ENCODE data around the gene BIRC6. TPM values are rescaled to one million over a fixed set of nuclear protein-coding genes. Genes with fewer than 3 reads are reported as not detected.
"Not testable (repeated sequence)": the region's sequence is repeated elsewhere in the genome, so short reads cannot be mapped to it uniquely, and the experiment has no call there.

BIRC6 gene
- total RNA-seq = 10 to 100 TPM; 51.4 to 52.9 TPM

DNA sequence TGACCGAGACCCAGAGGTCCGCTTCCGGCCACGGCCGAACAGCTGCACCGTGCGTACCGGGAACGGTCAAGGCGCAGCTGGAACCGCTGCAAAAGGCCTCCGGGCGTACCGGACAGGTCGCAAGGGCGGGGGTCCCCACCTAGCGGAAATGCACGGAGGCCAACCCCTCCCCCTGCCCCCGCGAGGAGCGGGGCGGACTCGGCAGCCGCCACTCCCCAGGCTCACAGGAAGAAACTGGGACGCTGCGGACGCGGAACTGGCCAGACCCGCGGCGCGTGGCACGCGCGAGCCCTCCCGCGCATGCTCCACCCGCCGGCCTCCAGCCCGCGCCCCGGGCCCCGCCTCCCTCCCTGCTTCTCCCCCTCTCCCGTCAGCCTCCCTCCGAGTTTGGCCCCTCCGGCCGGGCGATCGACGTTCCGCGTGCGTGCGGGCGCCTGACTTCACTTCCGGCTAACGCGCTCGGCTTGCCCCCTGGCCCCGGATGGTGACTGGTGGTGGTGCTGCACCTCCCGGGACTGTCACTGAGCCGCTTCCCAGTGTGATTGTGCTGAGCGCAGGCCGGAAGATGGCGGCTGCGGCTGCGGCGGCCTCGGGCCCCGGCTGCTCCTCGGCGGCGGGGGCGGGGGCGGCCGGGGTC lies at the start of gene BIRC6:
TSS of gene BIRC6 (plus strand) at position 343 of the 637 bp plus-strand sequence. CDS start at position 482, 139 bp downstream.
- peak within 1 kb of the TSS; percentile 78 for H3K4me3 Mint-ChIP-seq
- intact Hi-C loops (cut with micrococcal nuclease) = loop anchor here (1.0 to 10.0 kb wide), 7 partner anchors 79 to 1238 kb away; partner anchors contain the start of genes FAM98A, SLC30A6, SPAST and YIPF4
- no peaks in the 10 kb centered on the region for H3K9me3 Mint-ChIP-seq
- H3K27me3 Mint-ChIP-seq (ENCODE audit: low read depth) = no peaks in the 10 kb centered on the region
- H3K4me1 Mint-ChIP-seq (ENCODE audit: low read depth) = peaks cover 29% of the 10 kb centered on the region
- CTCF ChIA-PET = no interaction called here
- H3K36me3 Mint-ChIP-seq (ENCODE audit: low read depth) = peaks cover 20% of the 10 kb centered on the region
- H3K27ac Mint-ChIP-seq = peak within 1 kb of the TSS; percentile 85
- DNase-seq = peak; percentile 97

DNA sequence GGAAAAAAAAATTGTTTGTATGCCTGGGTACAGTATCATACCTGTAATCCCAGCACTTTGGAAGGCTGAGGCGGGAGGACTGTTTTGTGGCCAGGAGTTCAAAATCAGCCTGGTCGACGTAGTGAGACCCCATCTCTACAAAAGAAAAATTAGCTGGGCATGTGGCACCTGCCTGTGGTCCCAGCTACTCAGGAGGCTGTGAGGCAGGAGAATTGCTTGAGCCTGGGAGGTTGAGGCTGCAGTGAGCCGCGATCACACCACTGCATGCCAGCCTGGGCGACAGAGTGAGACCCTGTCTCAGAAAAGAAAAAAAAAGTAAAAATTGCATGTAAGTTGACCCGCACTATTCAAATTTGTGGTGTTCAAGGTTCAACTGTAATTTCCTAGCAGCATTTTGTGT lies 46.2 kb upstream of the BIRC6 start:
- Mint-ChIP-seq H3K36me3 (ENCODE audit: low read depth) (peaks cover 4% of the 10 kb centered on the region), H3K4me1 (ENCODE audit: low read depth) (no peaks in the 10 kb centered on the region), H3K27ac (no peak overlapping the region), H3K4me3 (no peak overlapping the region), H3K9me3 (no peaks in the 10 kb centered on the region), H3K27me3 (ENCODE audit: low read depth) (no peaks in the 10 kb centered on the region)
- intact Hi-C loops (cut with micrococcal nuclease) = no loop called here
- CTCF ChIA-PET = no interaction called here
- no peak for DNase-seq

DNA sequence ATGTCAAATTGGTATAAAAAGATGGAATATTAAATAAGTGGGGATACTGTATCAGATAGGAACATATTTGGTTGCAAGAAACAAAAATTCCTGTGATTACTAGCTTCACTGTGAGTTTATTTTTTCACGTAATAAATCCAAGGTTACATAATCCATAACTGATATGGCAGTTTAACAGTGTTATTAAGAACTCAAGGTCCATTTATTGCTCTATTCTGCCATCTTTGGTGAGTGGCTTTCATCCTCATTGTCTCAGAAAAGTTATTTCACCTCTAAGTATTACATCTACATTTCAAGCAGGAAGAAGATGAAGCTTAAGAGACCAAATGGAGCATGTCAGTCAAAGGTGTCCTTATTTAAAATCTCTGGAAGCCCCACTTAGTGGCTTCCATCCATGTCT lies 41.9 kb upstream of the BIRC6 start:
- H3K4me1 Mint-ChIP-seq (ENCODE audit: low read depth) = no peaks in the 10 kb centered on the region
- no peaks in the 10 kb centered on the region for H3K27me3 Mint-ChIP-seq (ENCODE audit: low read depth)
- no peaks in the 10 kb centered on the region for H3K9me3 Mint-ChIP-seq
- CTCF ChIA-PET = interaction anchor here (0.7 kb wide), 1 partner anchor 173 kb away, joined by 3 read pairs; no protein-coding TSS in a partner anchor
- H3K36me3 Mint-ChIP-seq (ENCODE audit: low read depth) = no peaks in the 10 kb centered on the region
- DNase-seq = no peak
- H3K27ac Mint-ChIP-seq = no peak overlapping the region
- intact Hi-C loops (cut with micrococcal nuclease) = no loop called here
- H3K4me3 Mint-ChIP-seq = no peak overlapping the region

DNA sequence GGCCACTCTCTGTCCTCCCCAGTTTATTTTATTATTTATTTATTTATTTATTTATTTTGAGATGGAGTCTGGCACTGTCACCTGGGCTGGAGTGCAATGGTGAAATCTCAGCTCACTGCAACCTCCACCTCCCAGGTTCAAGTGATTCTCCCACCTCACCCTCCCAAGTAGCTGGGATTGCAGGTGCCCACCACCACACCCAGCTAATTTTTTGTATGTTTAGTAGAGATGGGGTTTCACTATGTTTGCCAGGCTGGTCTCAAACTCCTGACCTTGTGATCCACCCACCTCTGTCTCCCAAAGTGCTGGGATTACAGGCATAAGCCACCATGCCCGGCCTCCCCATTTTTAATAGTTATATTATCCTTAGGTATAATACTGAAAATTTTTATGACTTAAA lies 28.1 kb upstream of the BIRC6 start:
- H3K27me3 Mint-ChIP-seq (ENCODE audit: low read depth); DNase-seq; CTCF ChIA-PET; H3K4me3 Mint-ChIP-seq; H3K4me1 Mint-ChIP-seq (ENCODE audit: low read depth); H3K27ac Mint-ChIP-seq; H3K36me3 Mint-ChIP-seq (ENCODE audit: low read depth); H3K9me3 Mint-ChIP-seq: not testable (repeated sequence)
- intact Hi-C loops (cut with micrococcal nuclease) = loop anchor here (10.0 kb wide), 1 partner anchor 644 kb away; no protein-coding TSS in a partner anchor

- H3K4me1 Mint-ChIP-seq (ENCODE audit: low read depth); CTCF ChIA-PET; H3K27ac Mint-ChIP-seq; H3K9me3 Mint-ChIP-seq; H3K27me3 Mint-ChIP-seq (ENCODE audit: low read depth); H3K4me3 Mint-ChIP-seq; H3K36me3 Mint-ChIP-seq (ENCODE audit: low read depth); DNase-seq: not testable (repeated sequence)
- intact Hi-C loops (cut with micrococcal nuclease) = loop anchor here (10.0 kb wide), 1 partner anchor 645 kb away; no protein-coding TSS in a partner anchor
Observed at GRCh38 chr2:32329180-32329980, 27.4 kb upstream of the BIRC6 start.

- DNase-seq = no peak
- CTCF ChIA-PET = no interaction called here
- H3K4me1 Mint-ChIP-seq (ENCODE audit: low read depth) = no peaks in the 10 kb centered on the region
- intact Hi-C loops (cut with micrococcal nuclease) = no loop called here
- H3K9me3 Mint-ChIP-seq = no peaks in the 10 kb centered on the region
- H3K4me3 Mint-ChIP-seq = no peak overlapping the region
- no peak overlapping the region for H3K27ac Mint-ChIP-seq
- no peaks in the 10 kb centered on the region for H3K36me3 Mint-ChIP-seq (ENCODE audit: low read depth)
- no peaks in the 10 kb centered on the region for H3K27me3 Mint-ChIP-seq (ENCODE audit: low read depth)
Observed at GRCh38 chr2:32330136-32330535, 26.7 kb upstream of the BIRC6 start.

GRCh38 chr2:32342801-32343200 lies 14.0 kb upstream of the BIRC6 start:
- Mint-ChIP-seq H3K27me3 (ENCODE audit: low read depth) (no peaks in the 10 kb centered on the region), H3K9me3 (no peaks in the 10 kb centered on the region), H3K4me3 (no peak overlapping the region), H3K27ac (no peak overlapping the region), H3K4me1 (ENCODE audit: low read depth) (no peaks in the 10 kb centered on the region), H3K36me3 (ENCODE audit: low read depth) (no peaks in the 10 kb centered on the region)
- intact Hi-C loops (cut with micrococcal nuclease) = no loop called here
- CTCF ChIA-PET = no interaction called here
- no peak for DNase-seq

- not testable (repeated sequence) for H3K27me3 Mint-ChIP-seq (ENCODE audit: low read depth); H3K4me3 Mint-ChIP-seq; H3K36me3 Mint-ChIP-seq (ENCODE audit: low read depth); DNase-seq; H3K27ac Mint-ChIP-seq; H3K4me1 Mint-ChIP-seq (ENCODE audit: low read depth); H3K9me3 Mint-ChIP-seq
- CTCF ChIA-PET = interaction anchor here (0.6 kb wide), 1 partner anchor 22 kb away, joined by 3 read pairs; no protein-coding TSS in a partner anchor
- intact Hi-C loops (cut with micrococcal nuclease) = loop anchor here (10.0 kb wide), 1 partner anchor 1244 kb away; the partner anchor contains the start of gene FAM98A
Observed at GRCh38 chr2:32350797-32351196, 6.0 kb upstream of the BIRC6 start.

DNA sequence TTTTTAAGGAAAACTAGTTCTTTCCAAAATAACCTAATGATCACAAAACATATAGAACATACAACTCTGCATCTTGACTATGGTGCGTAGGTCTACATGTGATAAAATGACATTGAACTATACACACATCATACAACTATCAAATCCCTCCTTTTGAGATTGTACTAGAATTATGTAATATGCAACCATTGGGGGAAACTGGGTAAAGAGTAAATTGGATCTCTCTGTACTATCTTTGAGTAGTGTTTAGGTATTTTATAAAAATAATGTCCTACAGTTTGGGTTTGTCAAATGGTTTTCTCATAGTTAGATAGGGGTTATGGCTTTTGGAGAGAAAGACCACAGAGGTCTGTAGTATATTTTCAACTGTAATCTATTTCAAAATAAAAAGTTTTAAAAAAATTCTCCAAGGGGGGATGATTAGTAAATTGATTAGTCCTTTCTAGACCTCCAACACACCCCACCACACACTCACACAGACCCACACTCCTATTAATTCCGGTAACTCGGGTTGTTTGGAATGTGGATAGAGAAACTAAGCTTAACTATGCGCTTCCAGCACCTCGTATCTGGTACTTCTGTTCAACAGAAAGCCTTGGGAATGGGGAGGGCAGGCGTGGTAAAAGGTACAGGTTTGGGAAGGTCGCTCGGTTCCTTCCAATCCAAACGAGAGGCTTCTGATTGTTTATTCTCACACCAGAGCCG lies 695 bp upstream of the BIRC6 start:
- Mint-ChIP-seq H3K36me3 (ENCODE audit: low read depth) (peaks cover 13% of the 10 kb centered on the region), H3K9me3 (no peaks in the 10 kb centered on the region), H3K4me1 (ENCODE audit: low read depth) (peaks cover 23% of the 10 kb centered on the region), H3K27ac (peak overlapping the region; percentile 68), H3K27me3 (ENCODE audit: low read depth) (no peaks in the 10 kb centered on the region), H3K4me3 (peak overlapping the region; percentile 78)
- DNase-seq = no peak
- intact Hi-C loops (cut with micrococcal nuclease) = loop anchor here (2.0 to 10.0 kb wide), 3 partner anchors 236 to 1239 kb away; partner anchors contain the start of gene FAM98A
- CTCF ChIA-PET = no interaction called here

- CTCF ChIA-PET = no interaction called here
- no peaks in the 10 kb centered on the region for H3K27me3 Mint-ChIP-seq (ENCODE audit: low read depth)
- H3K4me1 Mint-ChIP-seq (ENCODE audit: low read depth) = peaks cover 34% of the 10 kb centered on the region
- H3K27ac Mint-ChIP-seq = peak overlapping the region; percentile 85
- H3K36me3 Mint-ChIP-seq (ENCODE audit: low read depth) = peaks cover 20% of the 10 kb centered on the region
- intact Hi-C loops (cut with micrococcal nuclease) = loop anchor here (1.0 to 10.0 kb wide), 7 partner anchors 80 to 1237 kb away; partner anchors contain the start of genes FAM98A, SLC30A6, SPAST and YIPF4
- H3K4me3 Mint-ChIP-seq = peak overlapping the region; percentile 78
- H3K9me3 Mint-ChIP-seq = no peaks in the 10 kb centered on the region
- DNase-seq = peak; percentile 56
Observed at GRCh38 chr2:32357318-32358110, 691 bp downstream of the BIRC6 start.

GRCh38 chr2:32358111-32358482 lies 1.3 kb downstream of the BIRC6 start:
- CTCF ChIA-PET = no interaction called here
- Mint-ChIP-seq H3K9me3 (no peaks in the 10 kb centered on the region), H3K4me3 (peak overlapping the region; percentile 78), H3K27me3 (ENCODE audit: low read depth) (no peaks in the 10 kb centered on the region), H3K4me1 (ENCODE audit: low read depth) (peaks cover 38% of the 10 kb centered on the region), H3K27ac (peak overlapping the region; percentile 52), H3K36me3 (ENCODE audit: low read depth) (peaks cover 23% of the 10 kb centered on the region)
- peak; percentile 23 for DNase-seq
- intact Hi-C loops (cut with micrococcal nuclease) = loop anchor here (5.0 to 10.0 kb wide), 2 partner anchors 234 to 1237 kb away; partner anchors contain the start of gene FAM98A

Measured in activated naive CD4-positive, alpha-beta T cell treated with anti-CD3 and anti-CD28 coated beads for 36 hours (primary cell).